ENCODE data around the gene TMEM256.

Gene TMEM256

DNA sequence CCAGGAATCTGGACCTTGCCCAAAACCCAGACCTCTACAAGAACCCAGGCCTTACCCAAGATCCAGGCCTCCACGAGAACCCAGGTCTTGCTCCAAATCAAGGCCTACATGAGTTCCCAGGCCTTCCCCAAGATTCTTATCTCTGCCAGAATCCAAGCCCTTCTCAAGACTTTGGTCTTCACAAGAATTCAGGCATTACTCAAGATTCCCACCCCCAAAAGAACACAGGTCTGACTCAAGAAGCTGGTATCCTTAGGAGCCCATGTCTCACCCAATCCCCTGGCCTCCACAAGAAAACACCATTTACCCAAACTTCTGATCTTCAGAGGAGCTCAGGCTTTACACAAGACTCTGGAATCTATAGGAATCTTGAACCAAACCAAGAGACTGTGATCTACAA is 27.3 kb upstream of the TMEM256 start:
- DNase-seq (ENCODE audit: extremely low read depth in 1 of 2, low read depth in 1 of 2) = no peak

DNA sequence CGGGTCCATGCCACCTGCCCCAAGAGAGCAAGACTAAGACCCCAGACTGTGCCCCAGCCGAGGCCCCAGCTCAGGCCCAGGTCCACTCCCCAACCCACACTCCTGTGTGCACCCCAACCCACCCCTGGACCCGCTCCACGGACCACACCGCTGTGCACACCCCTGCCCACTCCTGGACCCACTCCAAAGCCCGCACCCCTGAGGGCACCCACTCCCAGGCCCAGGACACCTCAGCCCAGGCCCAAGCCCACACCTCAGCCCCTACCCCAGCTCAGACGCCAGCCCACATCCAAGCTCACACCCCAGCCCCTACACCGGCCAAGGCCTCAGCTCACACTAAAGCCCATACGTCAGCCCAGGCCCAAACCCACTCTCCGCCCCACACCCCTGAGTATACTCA is 25.8 kb upstream of the TMEM256 start:
- no peak for DNase-seq (ENCODE audit: extremely low read depth in 1 of 2, low read depth in 1 of 2)

DNA sequence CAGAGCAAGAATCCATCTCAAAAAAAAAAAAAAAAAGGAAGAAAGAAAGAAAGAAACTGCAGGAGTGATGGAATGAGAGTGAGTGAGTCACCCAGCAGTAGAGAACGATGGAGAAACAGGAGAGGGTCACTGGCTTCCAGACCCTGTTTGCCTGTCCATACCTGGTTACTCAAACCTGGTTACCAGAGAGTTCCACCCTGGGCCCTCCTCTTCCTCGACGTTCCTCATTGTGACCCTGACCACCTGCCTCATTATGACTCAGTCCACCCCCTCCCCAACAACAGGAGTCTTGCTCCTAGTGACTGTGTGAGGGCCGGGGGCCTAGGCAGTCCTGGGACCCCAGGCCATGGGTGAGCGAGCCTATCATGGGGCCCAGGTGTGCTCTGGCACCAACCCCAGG is 24.7 kb upstream of the TMEM256 start, which contains the start of gene SPEM3:
TSS of gene SPEM3 (plus strand) at position 301 of the 400 bp plus-strand sequence. CDS start at position 347, 46 bp downstream.
- DNase-seq (ENCODE audit: extremely low read depth in 1 of 2, low read depth in 1 of 2) = no peak

DNA sequence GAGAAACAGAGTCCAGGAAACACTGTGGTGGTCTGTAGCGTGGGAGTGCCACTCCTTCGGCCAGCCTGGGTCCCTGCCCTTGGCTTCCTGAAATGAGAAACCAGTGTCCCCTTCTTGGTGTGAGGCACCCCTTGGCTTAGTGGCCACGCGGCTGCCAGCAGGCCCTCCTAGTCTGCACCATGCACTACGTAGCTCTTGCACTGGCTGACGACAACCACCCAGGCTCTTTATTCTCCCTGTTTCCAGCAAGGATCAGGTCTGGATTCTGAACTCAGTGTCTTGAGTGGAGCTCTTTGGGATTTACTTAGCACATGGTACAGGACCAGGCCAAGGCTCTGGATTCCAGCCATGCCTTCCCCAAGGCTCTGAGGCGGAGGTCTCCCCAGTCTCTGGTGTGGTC is 23.7 kb upstream of the TMEM256 start:
- DNase-seq (ENCODE audit: extremely low read depth in 1 of 2, low read depth in 1 of 2) = no peak

DNA sequence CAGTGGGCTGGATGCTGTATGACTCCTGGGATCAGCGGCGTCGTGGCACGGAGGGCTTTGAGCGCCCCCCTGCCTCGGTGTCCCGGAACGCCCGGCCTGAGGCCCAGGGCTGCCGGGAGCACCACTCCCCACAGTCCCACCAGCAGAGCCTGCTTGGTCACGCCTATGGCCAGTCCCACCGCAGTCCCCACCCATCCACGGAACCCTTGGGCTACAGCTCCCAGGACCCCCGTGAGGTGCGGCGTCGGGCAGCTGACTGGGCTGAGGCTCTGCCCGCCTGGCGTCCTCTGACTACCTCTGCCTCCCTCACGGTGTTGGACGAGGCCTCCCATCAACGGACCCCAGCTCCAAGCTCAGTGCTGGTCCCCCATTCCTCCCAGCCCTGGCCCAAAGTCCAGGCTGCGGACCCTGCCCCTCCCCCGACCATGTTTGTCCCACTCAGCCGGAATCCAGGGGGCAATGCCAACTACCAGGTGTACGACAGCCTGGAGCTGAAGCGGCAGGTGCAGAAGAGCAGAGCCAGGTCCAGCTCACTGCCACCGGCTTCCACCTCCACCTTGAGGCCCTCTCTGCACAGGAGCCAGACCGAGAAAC is 23.1 kb upstream of the TMEM256 start:
- DNase-seq (ENCODE audit: extremely low read depth in 1 of 2, low read depth in 1 of 2) = no peak

- no peak for DNase-seq (ENCODE audit: extremely low read depth in 1 of 2, low read depth in 1 of 2)
Measured at GRCh38 chr17:7426203-7426863, 22.4 kb upstream of the TMEM256 start.

- no peak for DNase-seq (ENCODE audit: extremely low read depth in 1 of 2, low read depth in 1 of 2)
Measured at GRCh38 chr17:7425756-7426155, 21.9 kb upstream of the TMEM256 start.

DNA sequence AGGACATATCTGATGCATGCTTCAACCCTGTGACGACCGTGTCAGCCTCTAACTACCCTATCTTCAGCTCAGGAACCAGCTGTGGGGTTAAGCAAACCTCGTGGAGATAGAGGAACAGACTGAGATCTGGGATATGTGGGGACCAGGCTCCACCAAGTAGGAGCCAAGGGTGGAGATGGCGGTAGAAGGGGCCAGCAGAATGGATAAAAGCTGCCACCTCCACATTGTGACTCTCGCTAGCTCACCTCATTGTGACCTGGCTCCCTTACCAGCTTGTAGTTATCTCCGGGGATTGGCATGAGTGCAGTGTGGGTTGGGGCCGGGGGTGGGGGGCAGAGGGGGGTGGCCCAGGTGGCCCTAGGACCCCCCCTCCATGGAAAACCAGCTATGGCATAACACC is 21.4 kb upstream of the TMEM256 start, which contains the start of gene SPEM2:
TSS of gene SPEM2 (plus strand) at position 301 of the 400 bp plus-strand sequence. CDS start at position 374, 73 bp downstream.
- DNase-seq (ENCODE audit: extremely low read depth in 1 of 2, low read depth in 1 of 2) = no peak

- DNase-seq (ENCODE audit: extremely low read depth in 1 of 2, low read depth in 1 of 2) = no peak
Measured at GRCh38 chr17:7423679-7424078, 19.8 kb upstream of the TMEM256 start.

GRCh38 chr17:7421186-7421585 is 17.3 kb upstream of the TMEM256 start:
- no peak for DNase-seq (ENCODE audit: extremely low read depth in 1 of 2, low read depth in 1 of 2)

- no peak for DNase-seq (ENCODE audit: extremely low read depth in 1 of 2, low read depth in 1 of 2)
Measured at GRCh38 chr17:7419819-7420610, 16.1 kb upstream of the TMEM256 start, which contains the start of gene SPEM1. SPEM1 (plus strand) TSS chr17:7420324; CDS start chr17:7420385, 61 bp downstream.

- DNase-seq (ENCODE audit: extremely low read depth in 1 of 2, low read depth in 1 of 2) = no peak
Measured at GRCh38 chr17:7418472-7419152, 14.7 kb upstream of the TMEM256 start.

GRCh38 chr17:7417056-7417655 is 13.3 kb upstream of the TMEM256 start:
- no peak for DNase-seq (ENCODE audit: extremely low read depth in 1 of 2, low read depth in 1 of 2)

- no peak for DNase-seq (ENCODE audit: extremely low read depth in 1 of 2, low read depth in 1 of 2)
Measured at GRCh38 chr17:7416323-7416722, 12.4 kb upstream of the TMEM256 start.

GRCh38 chr17:7415784-7416183 is 11.9 kb upstream of the TMEM256 start:
- no peak for DNase-seq (ENCODE audit: extremely low read depth in 1 of 2, low read depth in 1 of 2)

DNA sequence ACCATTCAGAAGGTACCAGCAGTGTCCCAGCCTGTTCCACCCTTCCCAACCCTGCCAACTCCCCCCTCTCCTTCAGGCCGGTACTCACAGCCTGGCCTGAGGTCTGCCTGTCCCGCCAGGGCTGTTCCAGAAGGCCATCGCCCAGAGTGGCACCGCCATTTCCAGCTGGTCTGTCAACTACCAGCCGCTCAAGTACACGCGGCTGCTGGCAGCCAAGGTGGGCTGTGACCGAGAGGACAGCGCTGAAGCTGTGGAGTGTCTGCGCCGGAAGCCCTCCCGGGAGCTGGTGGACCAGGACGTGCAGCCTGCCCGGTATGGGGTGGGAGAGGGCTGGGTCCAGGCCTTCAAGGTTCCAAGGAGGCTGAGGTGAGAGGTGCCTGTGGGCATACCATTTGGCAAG is 10.9 kb upstream of the TMEM256 start:
- DNase-seq (ENCODE audit: extremely low read depth in 1 of 2, low read depth in 1 of 2) = no peak

DNA sequence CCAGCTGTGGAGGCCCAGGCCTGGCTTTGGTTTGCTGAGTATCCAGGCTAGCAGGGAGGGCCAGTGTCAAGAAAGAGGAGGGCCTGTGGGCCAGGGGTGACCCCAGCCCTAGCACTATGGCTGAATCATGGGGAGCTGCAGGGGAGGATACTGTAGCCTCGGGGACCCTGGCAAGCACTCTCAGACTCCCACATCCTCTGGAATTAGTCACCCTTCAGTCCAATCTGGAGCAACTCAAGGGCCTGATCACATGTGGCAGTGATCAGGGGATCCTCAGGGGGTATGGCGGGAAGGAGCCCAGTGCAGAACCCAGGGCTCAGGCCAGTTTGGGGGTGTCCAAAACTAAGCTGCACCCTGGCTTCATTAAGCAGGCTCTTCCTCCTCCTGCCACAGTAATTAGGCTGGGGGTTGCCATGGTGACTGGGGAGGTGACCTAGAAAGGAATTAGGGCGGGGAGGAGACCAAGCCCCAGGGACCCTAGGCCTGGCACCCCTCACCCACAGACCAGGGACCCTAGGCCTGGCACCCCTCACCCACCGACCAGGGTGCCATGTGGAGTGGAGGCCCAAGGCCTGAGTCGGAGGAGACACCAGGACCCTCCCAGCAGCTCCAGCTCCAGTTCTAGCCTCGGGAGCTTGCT is 9.6 kb upstream of the TMEM256 start:
- DNase-seq (ENCODE audit: extremely low read depth in 1 of 2, low read depth in 1 of 2) = no peak

- DNase-seq (ENCODE audit: extremely low read depth in 1 of 2, low read depth in 1 of 2) = no peak
Measured at GRCh38 chr17:7411427-7411750, 7.5 kb upstream of the TMEM256 start.

DNA sequence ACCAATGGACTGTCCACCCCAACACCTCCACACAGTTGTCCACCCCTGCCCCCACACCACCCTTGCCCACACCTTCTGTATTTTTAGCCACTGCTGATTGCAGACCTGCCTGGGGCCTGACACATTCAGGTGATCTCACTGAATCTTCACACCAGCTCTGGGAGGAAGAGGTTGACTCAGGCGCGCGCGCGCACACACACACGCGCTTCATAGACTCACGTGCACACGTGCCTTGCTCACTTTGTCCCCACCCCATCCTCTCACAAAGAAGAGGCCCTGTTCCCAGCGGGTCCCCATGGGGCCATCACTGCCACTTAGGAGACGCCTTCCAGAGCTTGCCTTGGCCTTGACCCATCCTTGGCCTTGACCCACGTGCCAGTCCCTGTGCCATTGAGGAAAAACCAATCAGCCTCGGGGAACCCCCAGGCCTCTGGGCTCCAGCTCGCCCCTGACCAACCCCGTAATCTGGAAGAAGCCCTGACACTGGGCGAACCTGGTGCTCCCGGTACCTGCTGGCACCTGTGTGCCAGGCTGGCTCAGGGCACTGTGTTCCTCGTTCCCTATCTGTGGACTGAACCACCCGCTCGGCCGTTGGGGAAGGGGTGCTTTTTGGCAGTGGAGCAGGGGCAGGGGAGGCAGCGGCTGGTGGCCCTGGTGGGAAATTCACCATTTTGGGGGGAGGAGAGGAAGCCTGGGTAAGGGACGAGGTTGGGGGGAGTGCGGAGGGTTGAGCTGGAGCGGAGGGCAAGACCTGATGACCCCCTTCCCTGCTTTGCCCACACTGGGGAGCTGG is 6.9 kb upstream of the TMEM256 start:
- DNase-seq (ENCODE audit: extremely low read depth in 1 of 2, low read depth in 1 of 2) = no peak

- no peak for DNase-seq (ENCODE audit: extremely low read depth in 1 of 2, low read depth in 1 of 2)
Measured at GRCh38 chr17:7409716-7410115, 5.8 kb upstream of the TMEM256 start.
